WTC11 (cell line): ENCODE data around the gene FGF1. TPM values are rescaled to one million over a fixed set of nuclear protein-coding genes. Genes with fewer than 3 reads are reported as not detected.

Experiments used
- ATAC-seq: fragments of 200-7000 bp; cut with Tn5 transposase; 2 replicates; pipeline ENCODE4 v1.10.0; 2021; ENCODE audit warnings: mild to moderate bottlenecking, moderate library complexity
- CTCF ChIA-PET: fragments of 300-600 bp; sonication (Branson Sonifier 250); formaldehyde crosslinking; loops from one replicate; lab custom pipeline; 2021; ENCODE audit warnings: antibody characterized with exemption; lab: Charles Lee
- POLR2A ChIA-PET: fragments of 350-600 bp; sonication (Branson Sonifier 250); formaldehyde crosslinking; loops from one replicate; lab custom pipeline; 2021; ENCODE audit warnings: antibody characterized with exemption; lab: Charles Lee
- DNase-seq: peaks from one replicate; pipeline ENCODE4 v3.0.0; 2021; ENCODE audit warnings: low spot score
- H3K27ac Mint-ChIP-seq: 2 replicates; pipeline ENCODE4 v1.8.0; 2021; ENCODE audit warnings: mixed read lengths
- H3K27me3 Mint-ChIP-seq: 2 replicates; pipeline ENCODE4 v1.8.0; 2021; ENCODE audit warnings: low read depth, mild to moderate bottlenecking, moderate library complexity, mixed read lengths
- H3K36me3 Mint-ChIP-seq: 2 replicates; pipeline ENCODE4 v1.8.0; 2021; ENCODE audit warnings: mixed read lengths
- H3K4me1 Mint-ChIP-seq: 2 replicates; pipeline ENCODE4 v1.8.0; 2022; ENCODE audit warnings: mixed read lengths
- H3K4me3 Mint-ChIP-seq: 2 replicates; pipeline ENCODE4 v1.8.0; 2021; ENCODE audit warnings: mild to moderate bottlenecking, moderate library complexity, mixed read lengths
- H3K9me3 Mint-ChIP-seq: 2 replicates; pipeline ENCODE4 v1.8.0; 2021; ENCODE audit warnings: mixed read lengths
- ATF2 ChIP-seq: sonication (generic); formaldehyde crosslinking; IDR thresholded peaks from 2 replicates; pipeline ENCODE4 v1.8.1; 2022; ENCODE audit warnings: low read depth, missing genetic modification reagents, borderline replicate concordance
- ATF6 ChIP-seq: sonication (generic); formaldehyde crosslinking; IDR thresholded peaks from 2 replicates; pipeline ENCODE4 v1.8.1; 2023; ENCODE audit warnings: mild to moderate bottlenecking, missing genetic modification reagents
- CBFB ChIP-seq: sonication (generic); formaldehyde crosslinking; IDR thresholded peaks from 2 replicates; pipeline ENCODE4 v1.8.1; 2022; ENCODE audit warnings: mild to moderate bottlenecking, low read depth, missing genetic modification reagents
- CTCF ChIP-seq: fragments of 200-600 bp; IDR thresholded peaks from 2 replicates; pipeline ENCODE4 v1.8.0; 2022; ENCODE audit warnings: antibody characterized with exemption
- E2F4 ChIP-seq: sonication (generic); formaldehyde crosslinking; IDR thresholded peaks from 2 replicates; pipeline ENCODE4 v1.8.1; 2022; ENCODE audit warnings: low read depth, mild to moderate bottlenecking, moderate library complexity, missing genetic modification reagents, borderline replicate concordance
- E2F5 ChIP-seq: sonication (generic); formaldehyde crosslinking; IDR thresholded peaks from 2 replicates; pipeline ENCODE4 v1.8.1; 2022; ENCODE audit warnings: mild to moderate bottlenecking, moderate library complexity, missing genetic modification reagents
- ETV6 ChIP-seq: sonication (generic); formaldehyde crosslinking; IDR thresholded peaks from 2 replicates; pipeline ENCODE4 v1.8.1; 2022; ENCODE audit warnings: mild to moderate bottlenecking, missing genetic modification reagents
- FOXP1 ChIP-seq: sonication (generic); formaldehyde crosslinking; IDR thresholded peaks from 2 replicates; pipeline ENCODE4 v1.8.0; 2022; ENCODE audit warnings: missing genetic modification reagents, mild to moderate bottlenecking, moderate library complexity, borderline replicate concordance
- FOXP4 ChIP-seq: sonication (generic); formaldehyde crosslinking; IDR thresholded peaks from 2 replicates; pipeline ENCODE4 v1.8.0; 2022; ENCODE audit warnings: mild to moderate bottlenecking, missing genetic modification reagents
- GRHL2 ChIP-seq: fragments of 250-450 bp; sonication (Bioruptor Pico); IDR thresholded peaks from 2 replicates; pipeline ENCODE4 v1.8.0; 2022; ENCODE audit warnings: mild to moderate bottlenecking, moderate library complexity; ENCODE audit not compliant: insufficient replicate concordance, severe bottlenecking
- GTF2I ChIP-seq: fragments of 250-450 bp; sonication (Bioruptor Pico); conservative IDR thresholded peaks from 2 replicates; pipeline ENCODE4 v1.4.0; 2021; ENCODE audit warnings: mild to moderate bottlenecking
- JAZF1 ChIP-seq: fragments of 250-450 bp; sonication (Bioruptor Pico); IDR thresholded peaks from 2 replicates; pipeline ENCODE4 v1.9.0; 2021; ENCODE audit warnings: moderate library complexity, mild to moderate bottlenecking, inconsistent platforms
- JUN ChIP-seq: sonication (generic); formaldehyde crosslinking; IDR thresholded peaks from 2 replicates; pipeline ENCODE4 v1.8.0; 2023; ENCODE audit warnings: mild to moderate bottlenecking, missing genetic modification reagents
- KAT7 ChIP-seq: sonication (generic); formaldehyde crosslinking; IDR thresholded peaks from 2 replicates; pipeline ENCODE4 v1.8.1; 2023; ENCODE audit warnings: missing genetic modification reagents, mild to moderate bottlenecking, borderline replicate concordance
- MAX ChIP-seq: sonication (generic); formaldehyde crosslinking; IDR thresholded peaks from 2 replicates; pipeline ENCODE4 v1.8.0; 2022; ENCODE audit warnings: mild to moderate bottlenecking, missing genetic modification reagents
- NR2C2 ChIP-seq: sonication (generic); formaldehyde crosslinking; IDR thresholded peaks from 2 replicates; pipeline ENCODE4 v1.8.0; 2022; ENCODE audit warnings: mild to moderate bottlenecking, missing genetic modification reagents
- OVOL2 ChIP-seq: fragments of 250-450 bp; sonication (Bioruptor Pico); IDR thresholded peaks from 2 replicates; pipeline ENCODE4 v1.9.0; 2021; ENCODE audit warnings: mild to moderate bottlenecking, borderline replicate concordance
- TEAD1 ChIP-seq: sonication (generic); formaldehyde crosslinking; IDR thresholded peaks from 2 replicates; pipeline ENCODE4 v1.8.0; 2022; ENCODE audit warnings: mild to moderate bottlenecking, missing genetic modification reagents
- ZNF219 ChIP-seq: sonication (generic); formaldehyde crosslinking; IDR thresholded peaks from 2 replicates; pipeline ENCODE4 v1.8.0; 2023; ENCODE audit warnings: missing genetic modification reagents, mild to moderate bottlenecking, borderline replicate concordance
- ZNF317 ChIP-seq: sonication (generic); formaldehyde crosslinking; IDR thresholded peaks from 2 replicates; pipeline ENCODE4 v1.8.1; 2023; ENCODE audit warnings: low read depth, mild to moderate bottlenecking, moderate library complexity, missing genetic modification reagents, borderline replicate concordance
- ZNF396 ChIP-seq: fragments of 250-450 bp; sonication (Bioruptor Pico); IDR thresholded peaks from 2 replicates; pipeline ENCODE4 v1.8.0; 2021; ENCODE audit warnings: mild to moderate bottlenecking, moderate library complexity, borderline replicate concordance
- total RNA-seq: library from RNA; stranded (reverse); gene quantifications from 3 replicates; pipeline ENCODE4 v1.2.3, GENCODE V29; 2021

The FGF1 gene
- total RNA-seq, 1 experiment from 2014 or later: 0.55 TPM

- TF ChIP-seq GRHL2: no peak
- TF ChIP-seq ATF6 (CRISPR knock-in tag): no peak
- TF ChIP-seq ZNF396 (CRISPR knock-in tag): no peak
- no peak for TF ChIP-seq GTF2I (CRISPR knock-in tag)
- TF ChIP-seq TEAD1 (CRISPR knock-in tag): no peak
- no peak for TF ChIP-seq ETV6 (CRISPR knock-in tag)
- TF ChIP-seq E2F4 (CRISPR knock-in tag): no peak
- no peak for TF ChIP-seq ZNF317 (CRISPR knock-in tag)
- TF ChIP-seq CBFB: no peak
Observed at GRCh38 chr5:142690667-142691066, 4.8 kb upstream of the FGF1 start (continued).

- CTCF ChIA-PET: interaction anchor here (0.6 to 7.2 kb wide), 3 partner anchors 24 to 537 kb away, joined by 4 to 70 read pairs (median 18); no protein-coding TSS in a partner anchor
- TF ChIP-seq NR2C2 (CRISPR knock-in tag) (no peak), E2F4 (CRISPR knock-in tag) (no peak), CBFB (no peak), E2F5 (no peak), OVOL2 (CRISPR knock-in tag) (no peak), JAZF1 (no peak), ATF2 (CRISPR knock-in tag) (no peak)
- DNase-seq (no peak), ATAC-seq (no peak)
- H3K36me3 Mint-ChIP-seq: no peaks in the 10 kb centered on the region
- H3K4me3 Mint-ChIP-seq: no peak overlapping the region
- POLR2A ChIA-PET: no interaction called here
- H3K4me1 Mint-ChIP-seq: peaks cover 40% of the 10 kb centered on the region
- H3K27me3 Mint-ChIP-seq: no peaks in the 10 kb centered on the region
- 0 out of 2 replicates have a peak overlapping the region, but pooled peaks have one; percentile 13 for H3K27ac Mint-ChIP-seq
- peaks cover 4% of the 10 kb centered on the region for H3K9me3 Mint-ChIP-seq
Observed at GRCh38 chr5:142689081-142689480, 3.2 kb upstream of the FGF1 start.

GRCh38 chr5:142688281-142688989, 2.5 kb upstream of the FGF1 start:
- H3K36me3 Mint-ChIP-seq: no peaks in the 10 kb centered on the region
- DNase-seq: no peak
- no peaks in the 10 kb centered on the region for H3K27me3 Mint-ChIP-seq
- no peak overlapping the region for H3K4me3 Mint-ChIP-seq
- H3K4me1 Mint-ChIP-seq: peaks cover 44% of the 10 kb centered on the region
- no peak for ATAC-seq
- ChIA-PET POLR2A (no interaction called here), CTCF (interaction anchor here (3.9 to 7.2 kb wide), 2 partner anchors 24 to 33 kb away, joined by 18 to 70 read pairs; no protein-coding TSS in a partner anchor)
- H3K27ac Mint-ChIP-seq: no peak overlapping the region
- peaks cover under 1% of the 10 kb centered on the region; the same call in 1 of the 2 replicates for H3K9me3 Mint-ChIP-seq
- TF ChIP-seq FOXP4 (CRISPR knock-in tag): no peak
- no peak for TF ChIP-seq NR2C2 (CRISPR knock-in tag)
- TF ChIP-seq ZNF219: no peak
- no peak for TF ChIP-seq ETV6 (CRISPR knock-in tag)
- no peak for TF ChIP-seq JAZF1
- TF ChIP-seq MAX (CRISPR knock-in tag): no peak
- TF ChIP-seq JUN (CRISPR knock-in tag): no peak
- TF ChIP-seq FOXP1 (CRISPR knock-in tag): no peak
- no peak for TF ChIP-seq CTCF
- no peak for TF ChIP-seq KAT7 (CRISPR knock-in tag)
